GM18511 (cell line): Measurements from ENCODE around the gene GRID1.

Source experiments
- ATAC-seq: cut with Tn5 transposase; IDR thresholded peaks from one replicate; pipeline ENCODE4 v1.9.1; 2021; ENCODE audit warnings: mild to moderate bottlenecking, moderate library complexity; ENCODE audit not compliant: unreplicated experiment

GRID1 gene

DNA sequence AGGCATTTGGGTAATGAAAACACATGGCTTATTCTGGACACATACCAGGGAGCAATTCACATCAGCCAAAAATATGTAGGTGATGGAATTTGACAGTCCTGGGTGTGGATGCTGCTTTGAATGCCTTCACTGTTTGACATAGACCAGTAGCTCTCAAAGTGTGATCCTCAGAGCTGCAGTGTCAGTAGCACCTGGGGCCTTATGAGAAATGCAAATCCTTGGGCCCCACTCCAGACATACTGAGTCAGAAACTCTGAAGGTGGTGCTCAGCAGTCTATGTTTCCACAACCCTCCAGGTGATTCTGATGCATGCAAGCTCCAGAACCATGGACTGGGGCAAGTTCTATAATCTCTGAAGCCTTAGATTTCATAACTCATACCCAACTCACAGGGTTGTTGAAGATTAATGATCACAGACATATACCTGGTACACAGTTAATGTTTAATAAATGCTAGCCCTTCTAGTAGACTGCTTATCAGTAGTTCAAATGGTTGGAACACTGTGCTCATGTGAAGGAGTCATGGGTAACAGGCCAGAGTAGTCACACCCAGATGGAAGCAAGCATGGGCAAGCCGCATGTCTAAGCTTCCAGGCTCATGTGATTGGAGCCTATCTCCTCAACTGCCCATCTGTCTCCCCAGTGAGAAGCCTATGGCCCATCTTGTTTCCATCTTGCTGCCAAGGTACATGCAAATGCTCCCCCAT lies 715.7 kb downstream of the GRID1 start:
- no peak for ATAC-seq

DNA sequence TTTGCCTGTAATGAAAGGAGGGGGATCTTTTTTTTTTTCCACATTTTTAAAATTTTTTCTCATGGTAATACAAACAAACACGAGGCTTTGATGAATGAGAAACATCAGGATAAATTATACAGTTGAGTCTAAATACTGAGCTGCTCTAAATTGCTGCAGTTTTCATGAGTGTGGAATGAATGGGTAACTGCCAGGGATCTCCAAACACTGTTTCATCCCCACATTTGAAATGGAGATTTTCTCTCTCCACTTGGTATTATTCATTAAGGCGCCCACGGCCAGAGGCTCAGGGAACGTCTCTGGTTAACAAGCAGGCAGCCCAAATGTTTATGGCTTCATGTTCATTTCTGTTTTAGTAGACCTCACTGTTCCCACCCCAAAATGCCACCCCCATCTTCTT lies 717.1 kb downstream of the GRID1 start:
- no peak for ATAC-seq

DNA sequence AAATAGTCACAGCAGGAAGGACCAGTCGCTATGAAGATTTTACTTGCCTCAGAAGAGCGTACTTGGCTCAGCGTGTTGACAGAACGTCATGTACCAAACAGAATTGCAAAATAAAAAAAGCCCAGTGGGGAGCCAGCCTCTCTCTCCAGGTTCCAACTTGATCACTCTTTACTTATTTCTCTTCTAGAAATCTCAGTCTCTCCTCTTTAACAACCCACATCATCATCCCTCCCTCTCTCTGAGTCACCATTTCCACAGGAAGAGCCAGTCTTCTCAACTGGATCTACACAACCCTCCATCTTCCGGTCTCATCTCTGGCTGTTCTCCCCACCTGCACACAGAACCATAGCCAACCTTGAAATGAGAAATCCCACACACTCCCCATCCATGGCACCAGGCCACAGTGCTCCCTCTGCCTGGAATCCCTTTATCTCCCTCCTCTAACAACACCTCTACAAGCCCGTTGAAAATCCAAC lies 718.3 kb downstream of the GRID1 start:
- no peak for ATAC-seq

DNA sequence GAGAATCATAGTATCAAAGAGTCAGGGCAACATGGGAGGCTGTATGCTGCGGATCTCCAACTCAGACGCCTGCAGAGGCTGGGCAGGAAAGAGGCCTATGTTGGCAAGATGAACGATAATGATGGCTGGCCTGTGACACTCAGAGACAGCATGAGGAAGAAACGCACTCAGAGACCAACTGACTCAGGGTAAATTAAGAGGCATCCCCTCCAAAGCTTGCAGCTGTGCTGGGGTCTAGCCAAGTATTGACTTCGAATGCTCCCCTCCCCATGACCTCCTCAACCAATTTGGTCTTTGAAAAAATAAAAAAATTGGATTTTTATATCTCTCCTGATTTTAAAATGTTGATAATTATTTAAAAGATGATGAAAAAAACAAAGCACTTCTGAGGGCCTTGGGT lies 718.9 kb downstream of the GRID1 start:
- no peak for ATAC-seq

DNA sequence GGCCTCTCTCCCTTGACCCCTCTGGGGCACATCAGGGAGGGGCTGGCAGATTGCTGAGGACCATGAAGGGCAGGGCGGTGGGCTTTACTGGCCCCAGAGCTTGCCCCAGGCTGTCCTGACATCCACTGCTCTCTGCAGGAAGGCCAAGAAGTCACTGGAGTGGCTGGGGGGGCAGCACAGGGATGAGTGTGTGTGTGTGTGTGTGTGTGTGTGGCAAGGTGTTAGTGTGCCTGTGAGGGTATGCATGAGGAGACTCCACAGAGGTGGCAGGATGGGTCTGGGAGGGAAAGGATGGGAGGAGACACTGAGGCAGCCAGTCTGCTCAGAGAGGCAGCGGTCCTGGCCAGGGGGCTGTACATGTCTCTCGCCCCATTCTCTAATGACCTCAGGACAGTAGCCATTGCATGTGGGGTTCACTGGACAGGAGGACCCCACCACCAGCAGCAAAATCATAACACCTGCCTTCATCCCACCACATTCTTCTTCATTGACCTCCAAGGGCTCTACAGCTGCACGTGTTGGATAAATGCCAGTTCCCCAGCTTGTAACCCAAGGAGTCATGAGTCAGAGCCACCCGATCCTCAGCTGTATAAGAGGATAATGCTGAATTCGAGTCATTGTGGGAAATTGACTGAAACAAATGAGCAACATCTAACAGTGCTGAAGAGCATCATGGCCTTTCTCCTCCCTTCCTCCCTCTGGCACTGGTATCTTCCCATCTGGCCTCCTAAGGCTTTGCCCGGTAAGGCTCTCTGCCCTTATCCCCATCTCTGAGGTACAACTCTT lies 720.5 kb downstream of the GRID1 start:
- ATAC-seq: no peak

DNA sequence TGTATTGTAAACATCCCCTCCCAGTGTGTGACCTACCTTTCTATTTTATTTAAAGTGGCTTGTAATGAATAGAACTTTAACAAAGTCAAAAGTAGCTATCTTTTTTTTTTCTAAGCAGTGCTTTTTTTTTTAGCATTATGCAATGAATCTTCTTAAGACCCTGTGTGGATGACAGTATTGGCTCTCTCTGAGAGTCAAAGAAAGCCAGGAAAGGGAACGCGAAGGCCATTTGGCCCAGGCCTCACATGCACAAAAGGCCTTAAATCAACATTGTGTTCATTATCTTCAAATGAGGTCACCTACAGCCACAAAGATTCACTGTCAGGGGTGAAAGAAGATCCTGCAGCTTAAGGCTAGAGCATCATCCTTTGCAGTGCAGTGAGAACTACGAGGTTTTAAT lies 721.5 kb downstream of the GRID1 start:
- ATAC-seq: no peak

DNA sequence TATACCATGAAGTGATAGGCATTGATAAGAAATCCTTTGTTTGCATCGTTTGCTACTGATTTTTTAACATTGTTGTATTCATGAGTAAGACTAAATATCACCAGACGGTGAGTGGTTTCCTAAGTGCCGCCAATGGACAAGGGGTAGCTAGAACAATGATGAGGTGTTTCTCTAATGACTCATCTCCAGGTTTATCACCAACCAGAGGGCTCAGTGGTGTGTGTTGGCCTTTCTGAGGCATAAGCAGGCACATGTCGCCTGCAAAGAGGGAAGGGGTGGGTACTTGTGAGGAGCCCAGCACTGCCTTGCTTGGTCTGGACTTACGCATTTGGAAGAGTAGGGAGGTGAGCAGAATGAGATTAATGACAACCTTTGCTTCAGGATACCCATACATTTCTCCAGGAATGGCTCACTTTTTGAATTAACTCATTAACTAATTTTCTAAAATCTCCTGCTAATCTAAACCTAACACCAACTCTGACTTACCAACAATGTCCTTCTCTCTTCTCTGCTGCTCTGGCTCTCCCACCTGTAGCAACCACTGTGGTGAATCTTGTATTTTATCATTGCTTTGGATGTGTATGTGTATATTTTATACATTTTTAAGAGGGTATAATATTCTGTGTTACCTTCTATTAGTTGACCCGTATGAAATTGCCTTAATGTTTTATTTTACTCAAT lies 722.6 kb downstream of the GRID1 start:
- no peak for ATAC-seq

DNA sequence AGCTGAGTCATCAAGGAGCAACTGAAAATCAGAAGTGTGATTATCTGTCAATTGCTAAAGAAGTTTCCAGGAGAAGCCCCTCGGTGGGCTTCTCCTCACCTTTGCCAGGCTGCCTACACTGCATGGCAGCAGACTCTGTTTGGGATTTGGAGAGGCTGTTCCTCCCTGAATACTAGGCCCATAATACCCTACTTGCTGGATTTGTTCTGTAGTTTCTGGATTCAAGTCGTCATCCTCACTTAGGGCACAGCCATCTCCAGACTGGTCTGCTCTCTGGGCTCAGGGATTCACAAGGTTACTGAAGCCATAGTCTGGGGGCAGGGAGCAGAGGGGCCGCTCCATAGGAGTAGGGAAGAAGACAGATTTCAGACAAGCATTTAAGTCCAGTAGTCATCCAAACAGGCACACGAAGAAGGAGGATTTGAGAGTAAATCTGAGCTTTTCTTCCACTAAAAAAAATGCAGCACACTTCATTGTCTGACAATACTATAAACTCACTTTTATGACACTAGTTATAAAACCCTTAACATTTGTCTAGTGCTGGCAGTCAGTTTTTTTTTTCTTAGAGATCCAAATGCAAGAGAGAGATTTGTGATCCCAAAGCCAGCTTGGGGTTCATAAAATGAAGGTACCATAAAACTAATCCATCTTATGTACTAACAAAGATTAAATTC lies 723.3 kb downstream of the GRID1 start:
- ATAC-seq: no peak

DNA sequence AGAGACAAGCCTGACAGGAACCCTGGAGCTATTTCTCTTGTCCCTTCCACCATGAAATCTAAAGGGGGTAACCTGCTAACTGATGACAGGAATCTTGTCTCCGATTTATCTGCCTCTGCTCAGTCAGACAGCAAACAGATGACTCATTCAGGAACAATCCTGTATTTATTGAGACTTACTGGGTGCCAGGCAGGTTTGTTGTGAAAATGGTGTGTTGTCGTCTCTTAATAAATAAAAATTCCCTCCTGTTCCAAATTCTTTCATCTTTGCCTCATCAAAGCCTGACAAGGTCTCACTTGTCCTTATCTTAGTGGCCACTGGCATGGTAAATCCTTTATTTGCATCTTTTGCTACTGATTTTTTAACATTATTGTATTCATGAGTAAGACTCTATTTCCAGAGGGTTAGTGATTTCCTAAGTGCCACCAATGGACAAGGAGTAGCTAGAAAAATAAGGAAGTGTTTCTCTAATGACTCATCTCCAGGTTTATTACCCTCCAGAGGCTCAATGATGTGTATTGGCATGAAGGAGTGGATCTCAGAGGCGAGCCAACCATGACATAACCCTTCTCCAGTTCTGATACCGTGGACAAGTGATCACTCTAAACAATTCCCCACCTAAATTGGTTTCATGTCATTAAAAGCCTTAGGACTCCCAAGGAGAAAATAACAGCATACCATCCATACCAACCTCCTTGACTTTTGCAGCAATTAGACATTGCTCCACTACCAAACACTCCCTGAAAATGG lies 724.0 kb downstream of the GRID1 start:
- ATAC-seq: no peak

DNA sequence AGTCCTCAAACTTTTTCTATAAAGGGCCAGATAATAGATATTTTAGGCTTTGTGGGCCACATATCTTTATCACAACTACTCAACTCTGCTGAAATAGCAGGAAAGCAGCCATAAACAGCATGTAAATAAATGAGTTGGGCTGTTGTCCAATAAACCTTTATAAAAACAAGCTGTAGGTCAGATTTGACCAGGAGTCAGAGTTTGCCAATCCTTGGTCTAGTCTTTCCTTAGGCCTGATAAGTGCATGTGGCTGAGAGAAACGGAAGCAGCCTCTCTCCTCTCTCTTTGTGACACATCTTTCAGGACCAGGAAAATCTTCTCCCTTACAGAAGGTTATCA lies 724.5 kb downstream of the GRID1 start:
- ATAC-seq: no peak

DNA sequence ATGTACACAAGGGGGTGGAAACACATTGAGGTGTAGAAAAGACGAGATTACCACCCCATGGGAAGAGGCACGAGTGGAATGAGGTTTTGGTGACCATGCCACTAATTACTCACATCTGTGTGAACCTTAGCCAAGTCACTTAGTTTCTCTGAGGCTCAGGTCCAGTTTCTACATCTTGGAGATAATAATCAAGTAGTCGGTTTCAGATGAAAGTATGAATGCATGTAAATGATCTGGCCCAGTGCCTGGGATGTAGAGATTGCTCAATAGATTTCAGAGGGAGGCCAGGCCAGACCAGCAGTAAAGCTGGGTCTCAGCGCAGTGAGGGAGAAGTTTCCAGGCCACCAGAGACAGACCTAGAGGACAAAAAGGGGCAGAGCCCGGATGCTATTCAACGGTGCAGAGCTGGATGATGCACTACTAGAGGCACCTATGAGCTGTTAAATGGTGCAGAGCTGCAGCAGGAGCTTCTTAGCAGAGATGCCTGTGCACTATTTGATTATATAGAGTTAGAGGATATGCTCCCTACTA lies 725.1 kb downstream of the GRID1 start:
- no peak for ATAC-seq

DNA sequence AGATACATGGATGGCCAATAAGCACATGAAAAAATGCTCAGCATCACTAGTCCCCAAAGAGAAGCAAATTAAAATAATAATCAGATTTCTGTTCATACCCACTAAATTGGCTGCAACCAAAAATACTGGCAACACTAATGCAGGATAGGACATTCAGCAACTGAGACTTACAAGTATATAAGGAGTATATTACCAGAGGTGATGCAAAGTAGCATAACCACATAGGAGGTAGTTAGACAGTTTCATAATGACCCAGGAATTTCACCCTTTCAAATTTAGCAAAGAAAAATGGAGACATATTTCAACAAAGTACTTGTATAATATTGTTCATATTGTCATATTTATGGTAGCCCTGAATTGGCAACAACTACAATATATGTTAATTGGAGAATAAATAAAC lies 727.8 kb downstream of the GRID1 start:
- no peak for ATAC-seq

DNA sequence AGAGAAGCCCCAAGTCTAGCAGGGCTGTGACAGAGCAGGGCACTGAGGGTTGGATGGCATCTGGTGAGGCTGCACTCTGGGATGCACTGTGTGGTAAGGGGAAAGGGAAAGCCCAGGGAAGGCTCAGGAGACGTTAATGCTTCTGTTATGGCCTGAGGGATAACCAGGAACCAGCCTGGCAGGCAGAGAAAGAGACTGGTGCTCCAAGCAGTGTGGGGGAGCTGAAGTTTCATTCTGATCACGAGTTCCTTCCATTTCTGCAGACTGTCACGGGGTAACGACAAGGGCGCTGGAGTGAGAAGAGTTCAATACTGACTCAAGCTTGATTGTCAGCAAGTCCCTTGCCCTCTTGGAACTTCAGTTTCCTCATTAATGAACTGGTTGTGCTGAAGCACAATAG lies 730.9 kb downstream of the GRID1 start:
- ATAC-seq: peak; percentile 57

DNA sequence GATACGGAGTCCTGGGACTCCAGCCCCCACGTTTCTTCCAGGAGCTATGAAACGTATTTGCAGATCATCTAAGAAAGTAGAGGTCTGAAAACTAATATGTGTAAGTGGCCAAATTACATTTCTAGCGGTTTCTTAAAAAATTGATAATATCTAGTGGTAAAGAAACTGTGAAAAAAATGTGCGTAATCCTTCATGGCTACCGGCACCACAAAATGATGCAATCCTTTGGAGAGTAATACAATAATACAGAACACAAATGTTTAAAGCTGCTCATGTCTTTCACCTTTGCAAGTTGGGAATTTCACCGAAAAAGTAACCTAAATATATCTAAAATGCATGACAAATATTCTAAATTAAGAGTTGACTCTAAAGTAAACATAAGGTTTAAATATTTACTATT lies 742.1 kb downstream of the GRID1 start:
- ATAC-seq: no peak

DNA sequence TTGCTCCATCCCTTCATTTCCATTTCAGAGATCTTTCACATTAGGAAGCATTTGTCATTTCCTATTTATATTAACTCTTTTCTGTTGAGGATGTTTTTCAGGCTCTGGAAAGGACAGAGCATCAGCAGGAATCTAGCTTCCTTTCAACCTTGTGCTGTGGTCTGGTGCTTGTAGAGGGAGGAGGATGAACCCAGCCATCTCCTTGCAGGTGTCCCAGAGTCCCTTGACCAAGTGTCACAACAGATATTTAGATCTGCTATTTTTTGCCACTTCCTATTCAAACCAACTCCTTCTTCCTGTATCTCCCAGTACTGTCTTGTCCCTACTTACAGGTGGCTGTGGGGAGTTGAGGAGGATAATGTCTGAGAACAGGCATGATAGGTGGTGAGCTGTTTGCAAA lies 742.8 kb downstream of the GRID1 start:
- no peak for ATAC-seq

DNA sequence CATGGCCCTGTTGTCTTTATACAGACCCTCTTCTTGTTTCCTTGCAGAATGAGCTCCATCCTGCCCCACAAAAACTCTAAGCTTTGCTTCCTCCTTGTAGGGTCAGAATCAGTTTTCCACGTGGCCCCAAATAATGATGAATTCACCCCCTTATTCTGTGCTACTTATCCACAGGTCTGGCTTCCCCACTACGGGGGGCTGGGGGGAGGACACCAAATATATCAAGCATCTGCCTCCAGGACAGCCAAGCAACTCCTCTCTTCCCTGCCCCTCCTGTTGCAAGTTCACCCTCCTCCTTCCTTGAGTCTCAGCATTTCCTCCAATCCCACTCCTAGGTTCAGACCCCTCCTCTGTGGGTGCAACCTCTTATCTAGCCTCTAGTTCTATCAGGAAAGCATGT lies 743.3 kb downstream of the GRID1 start:
- no peak for ATAC-seq

DNA sequence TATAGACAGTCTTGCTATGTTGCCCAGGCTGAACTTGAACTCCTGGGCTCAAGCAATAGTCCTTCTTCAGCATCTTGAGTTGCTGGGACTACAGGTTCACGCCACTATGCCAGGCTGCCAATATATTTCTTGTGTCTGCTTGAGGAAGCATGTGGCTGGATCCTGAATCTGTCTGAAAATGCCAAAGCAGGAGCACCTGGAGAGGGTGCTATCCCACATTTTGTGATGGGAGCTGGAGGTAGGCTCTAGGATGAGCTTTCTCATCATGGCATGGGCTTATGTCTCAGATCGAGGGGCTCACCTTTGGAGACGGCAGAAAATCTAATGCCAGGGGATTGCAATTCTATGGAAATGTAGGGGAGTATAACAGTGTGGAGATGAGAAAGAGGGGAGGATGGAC lies 744.2 kb downstream of the GRID1 start:
- no peak for ATAC-seq

DNA sequence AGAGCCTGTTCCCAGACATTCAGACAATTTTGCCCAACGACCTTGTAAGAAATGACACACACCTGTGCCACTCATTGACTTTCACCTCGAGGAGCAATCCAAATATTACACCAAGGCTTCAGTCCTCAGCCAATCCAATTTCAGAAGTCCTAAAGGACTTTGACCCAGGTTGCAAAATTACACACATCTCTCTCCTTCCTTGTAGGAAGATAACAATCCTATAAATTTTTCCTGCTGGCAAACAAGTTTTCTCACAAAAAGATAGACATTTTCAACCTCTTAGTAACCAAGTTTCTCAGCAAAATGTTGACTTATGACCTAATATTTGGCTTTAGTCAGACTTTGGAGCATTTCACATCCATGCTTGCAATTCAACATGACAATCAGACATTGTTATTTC lies 745.0 kb downstream of the GRID1 start:
- no peak for ATAC-seq

DNA sequence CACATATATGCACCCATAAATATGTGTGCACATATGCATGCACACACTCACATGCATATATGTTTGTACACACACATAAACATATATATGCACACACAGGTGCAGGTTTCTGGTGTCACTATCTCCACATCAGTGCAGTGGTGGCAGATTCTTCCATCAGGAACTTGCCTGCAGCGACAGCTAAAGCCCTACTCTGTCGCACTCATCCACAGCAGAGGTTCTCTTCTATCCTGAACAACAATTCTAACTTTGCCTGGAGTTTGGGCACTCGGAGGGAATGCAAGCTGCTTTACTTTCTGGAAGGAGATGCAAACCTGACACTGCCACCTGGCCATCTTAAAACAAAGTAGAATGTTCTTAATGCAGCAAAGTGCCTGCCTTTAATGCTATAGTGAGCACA lies 745.8 kb downstream of the GRID1 start:
- no peak for ATAC-seq

DNA sequence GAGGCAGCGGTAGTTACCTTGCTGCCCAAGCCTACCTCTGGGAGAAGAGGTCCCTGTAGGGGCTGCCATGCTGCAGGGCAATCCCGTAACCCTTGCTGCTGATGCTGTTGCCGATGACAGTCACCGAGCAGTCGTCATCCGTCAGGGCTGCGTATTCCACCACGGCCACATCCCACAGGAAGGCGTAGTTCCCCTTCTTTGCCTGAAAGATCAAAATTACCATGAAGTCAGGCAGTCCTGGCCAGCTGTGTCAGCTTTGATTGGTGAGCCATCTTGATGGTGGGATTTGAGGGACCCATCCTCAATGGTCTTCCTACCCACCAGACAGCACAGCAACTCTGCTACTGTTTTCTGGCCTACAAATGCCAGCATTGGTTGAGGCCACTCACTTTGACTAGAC lies 746.8 kb downstream of the GRID1 start:
- no peak for ATAC-seq

DNA sequence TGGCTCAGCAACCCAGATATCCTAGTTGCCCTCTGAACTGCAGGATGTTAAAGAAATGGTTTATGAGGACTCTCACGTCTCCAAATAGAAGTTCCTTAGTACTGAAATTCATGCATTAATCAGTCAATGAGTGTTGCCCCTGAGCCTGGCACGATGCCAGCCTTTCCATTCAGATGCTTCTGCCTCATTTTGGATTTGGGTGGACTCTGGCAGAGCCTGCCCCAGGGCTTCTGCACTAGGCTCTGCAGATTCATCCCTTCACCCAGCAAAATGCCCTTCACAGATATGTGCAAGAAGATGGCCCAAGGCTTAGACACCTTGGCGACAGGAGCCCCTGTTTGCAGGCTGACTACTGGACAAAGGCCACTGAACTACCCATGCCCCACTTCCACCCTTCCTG lies 747.8 kb downstream of the GRID1 start:
- no peak for ATAC-seq
